GM12878 (cell line): ENCODE results near the gene FAM241A. TPM values are rescaled to one million over a fixed set of nuclear protein-coding genes. Genes with fewer than 3 reads are reported as not detected.

Source experiments
- ATAC-seq: fragments of 200-7000 bp; cut with Tn5 transposase; 3 replicates; pipeline ENCODE4 v1.9.1; 2020; ENCODE audit warnings: mild to moderate bottlenecking, moderate library complexity
- BruUV-seq: library from RNA; stranded (reverse); fragments of 400-500 nt; replicated peaks from 2 replicates; lab custom pipeline; 2021; lab: Mats Ljungman, UMichigan
- CTCF ChIA-PET: fragments of 300-600 bp; sonication (Branson Sonifier 250); formaldehyde crosslinking; extraction: SDS; loops from one replicate; lab custom pipeline; 2021; ENCODE audit warnings: inconsistent platforms; lab: Yijun Ruan, JAX
- POLR2A ChIA-PET: fragments of 350-600 bp; formaldehyde crosslinking; extraction: SDS; loops from one replicate; lab custom pipeline; 2021; ENCODE audit warnings: inconsistent platforms; lab: Charles Lee
- RAD21 ChIA-PET: fragments of 300-600 bp; sonication (Branson Sonifier 250); formaldehyde crosslinking; loops from one replicate; lab custom pipeline; 2023; ENCODE audit warnings: antibody characterized with exemption; ENCODE audit not compliant: unreplicated experiment; lab: Charles Lee
- SMC1A ChIA-PET: fragments of 300-600 bp; sonication (Branson Sonifier 250); formaldehyde crosslinking; loops from one replicate; lab custom pipeline; 2023; ENCODE audit not compliant: unreplicated experiment, uncharacterized antibody; lab: Charles Lee
- DNase-seq: peaks from one replicate; pipeline ENCODE4 v3.0.0-alpha.2; 2011; ENCODE audit warnings: low read depth, low spot score
- FAIRE-seq: peaks from 3 replicates; lab custom pipeline; 2011; peaks lifted over from hg19 to GRCh38; lab: Jason Lieb, UNC
- H2AFZ ChIP-seq: 2 replicates; pipeline ENCODE4 v1.6.0; 2011; ENCODE audit warnings: low read depth, low read length, control low read depth; ENCODE audit not compliant: control insufficient read depth
- H3K27ac ChIP-seq: 2 replicates; pipeline ENCODE4 v1.5.1; 2011; ENCODE audit warnings: control low read depth; ENCODE audit not compliant: control insufficient read depth, insufficient read depth
- H3K27me3 ChIP-seq, 2 experiments: replicated peaks in 1 of 2; 2 replicates each; pipeline versions ENCODE4 v1.6.0 to v1.6.1; 2011; ENCODE audit warnings: low read length in 1 of 2; ENCODE audit not compliant: control insufficient read depth in 2 of 2, insufficient read depth in 2 of 2
- H3K36me3 ChIP-seq, 2 experiments: 2 replicates each; pipeline ENCODE4 v1.5.1; 2011; ENCODE audit warnings: low read length in 1 of 2; ENCODE audit not compliant: control insufficient read depth in 2 of 2, insufficient read depth in 2 of 2
- H3K4me1 ChIP-seq: 2 replicates; pipeline ENCODE4 v1.6.1; 2011; ENCODE audit warnings: mild to moderate bottlenecking, low read length, moderate library complexity, mixed read lengths; ENCODE audit not compliant: control insufficient read depth, insufficient read depth
- H3K4me2 ChIP-seq: 2 replicates; pipeline ENCODE4 v1.6.0; 2011; ENCODE audit warnings: control low read depth; ENCODE audit not compliant: control insufficient read depth, insufficient read depth
- H3K4me3 ChIP-seq: fragments of 200-600 bp; sonication (generic); 2 replicates; pipeline ENCODE4 v1.5.1; 2016
- H3K79me2 ChIP-seq: 2 replicates; pipeline ENCODE4 v1.6.0; 2011; ENCODE audit warnings: low read length; ENCODE audit not compliant: control insufficient read depth, insufficient read depth
- H3K9ac ChIP-seq: 2 replicates; pipeline ENCODE4 v1.8.0; 2011; ENCODE audit warnings: low read length, control low read depth, mixed read lengths; ENCODE audit not compliant: control insufficient read depth, insufficient read depth
- H3K9me3 ChIP-seq: replicated peaks from 3 replicates; pipeline ENCODE4 v1.5.1; 2011; ENCODE audit warnings: mild to moderate bottlenecking, low read length; ENCODE audit not compliant: control insufficient read depth, insufficient read depth
- H4K20me1 ChIP-seq: 2 replicates; pipeline ENCODE4 v1.6.0; 2011; ENCODE audit not compliant: control insufficient read depth, insufficient read depth
- ATF7 ChIP-seq: fragments of 450-650 bp; IDR thresholded peaks from 2 replicates; pipeline ENCODE4 v1.6.1; 2016; ENCODE audit warnings: low read depth, mild to moderate bottlenecking
- BMI1 ChIP-seq: fragments of 450-650 bp; IDR thresholded peaks from 2 replicates; pipeline ENCODE4 v1.6.1; 2016; ENCODE audit warnings: mild to moderate bottlenecking, moderate library complexity, borderline replicate concordance
- E2F4 ChIP-seq: IDR thresholded peaks from 2 replicates; pipeline ENCODE4 v1.6.1; 2012; ENCODE audit warnings: low read depth, low read length, improper control_type of control experiment
- ESRRA ChIP-seq: IDR thresholded peaks from 2 replicates; pipeline ENCODE4 v1.6.1; 2012; ENCODE audit warnings: mild to moderate bottlenecking, low read length, improper control_type of control experiment
- HDAC6 ChIP-seq: fragments of 200-600 bp; sonication (generic); IDR thresholded peaks from one replicate; pipeline ENCODE4 v1.8.0; 2017; ENCODE audit warnings: antibody characterized with exemption; ENCODE audit not compliant: unreplicated experiment
- IRF5 ChIP-seq: fragments of 450-650 bp; IDR thresholded peaks from 2 replicates; pipeline ENCODE4 v1.6.1; 2017; ENCODE audit warnings: borderline replicate concordance
- JUND ChIP-seq: IDR thresholded peaks from 2 replicates; pipeline ENCODE4 v1.6.1; 2012; ENCODE audit warnings: low read depth, mild to moderate bottlenecking, low read length, improper control_type of control experiment, moderate library complexity
- MXI1 ChIP-seq: fragments of 150-350 bp; IDR thresholded peaks from 2 replicates; pipeline ENCODE4 v1.6.1; 2011; ENCODE audit warnings: low read depth, mild to moderate bottlenecking, inconsistent platforms, low read length, improper control_type of control experiment
- NFYB ChIP-seq: IDR thresholded peaks from 2 replicates; pipeline ENCODE4 v1.6.1; 2011; ENCODE audit warnings: low read depth, mild to moderate bottlenecking, low read length, improper control_type of control experiment, moderate library complexity; ENCODE audit not compliant: insufficient read depth
- RUNX3 ChIP-seq: IDR thresholded peaks from 2 replicates; pipeline ENCODE4 v1.6.1; 2012; ENCODE audit warnings: low read length, inconsistent platforms
- SMAD1 ChIP-seq: fragments of 450-650 bp; IDR thresholded peaks from 2 replicates; pipeline ENCODE4 v1.6.1; 2018; ENCODE audit warnings: mild to moderate bottlenecking, low read depth; ENCODE audit not compliant: partially characterized antibody
- SMAD5 ChIP-seq: IDR thresholded peaks from 2 replicates; pipeline ENCODE4 v1.6.1; 2016; ENCODE audit warnings: antibody characterized with exemption, low read depth
- ZNF274 ChIP-seq: IDR thresholded peaks from one replicate; pipeline ENCODE4 v1.8.0; 2011; ENCODE audit not compliant: insufficient read length, insufficient read depth
- WGBS: methylation state at CpG from one replicate; pipeline ENCODE4 v1.1.6; 2016; ENCODE audit warnings: low lambda C conversion rate; ENCODE audit not compliant: insufficient replicate concordance, insufficient coverage; ENCODE audit errors: missing lambda C conversion rate; 5-methylcytosine and 5-hydroxymethylcytosine counted together
- in situ Hi-C: fragments of 300-500 bp; cut with MboI; formaldehyde crosslinking; loops from 9 replicates; pipeline ENCODE4 v1.14.3; 2018; ENCODE audit warnings: mixed read lengths
- intact Hi-C: fragments of 100-400 bp; cut with micrococcal nuclease; formaldehyde crosslinking; loops from one replicate; pipeline ENCODE4 v1.14.2; 2022; ENCODE audit not compliant: unreplicated experiment
- polyA plus RNA-seq, 11 experiments: library from polyadenylated mRNA; depleted of rRNA in 4 of 11; unstranded in 6 of 11; stranded (reverse) in 5 of 11; fragments of >200 nt; fragmentation: Nextera tagmentation in 4 of 11; fragmentation: Illumina TruSeq in 1 of 11; extraction: Ambion mirVana in 4 of 11; extraction: Trizol in 1 of 11; gene quantifications; 1 replicate in 1 of 11; 2 replicates in 10 of 11; pipeline versions ENCODE4 v1.2.1 to v1.2.3, GENCODE V29; 2011 to 2016; ENCODE audit warnings: inconsistent platforms in 2 of 11, missing spikeins in 2 of 11, low read depth in 1 of 11
- total RNA-seq, 4 experiments: library from RNA; depleted of rRNA in 3 of 4; stranded (reverse); fragments of >200 nt in 3 of 4; fragmentation: Illumina TruSeq in 1 of 4; extraction: Trizol in 1 of 4; gene quantifications; 2 replicates each; pipeline versions ENCODE4 v1.2.1 to v1.2.3, GENCODE V29; 2013 to 2021
- TF ChIP-seq, protein P1 (sequence below): IDR thresholded peaks from 2 replicates; pipeline ENCODE4 v1.6.1; 2012; ENCODE audit warnings: improper control_type of control experiment, low read depth, low read length; ENCODE audit not compliant: insufficient replicate concordance

FAM241A gene
- total and polyA plus RNA-seq, 10 of the 15 experiments (the other 5 are each of a cell fraction or from before 2014, with no cell fraction given): 0.20 to 7.5 (median 2.4) TPM

DNA sequence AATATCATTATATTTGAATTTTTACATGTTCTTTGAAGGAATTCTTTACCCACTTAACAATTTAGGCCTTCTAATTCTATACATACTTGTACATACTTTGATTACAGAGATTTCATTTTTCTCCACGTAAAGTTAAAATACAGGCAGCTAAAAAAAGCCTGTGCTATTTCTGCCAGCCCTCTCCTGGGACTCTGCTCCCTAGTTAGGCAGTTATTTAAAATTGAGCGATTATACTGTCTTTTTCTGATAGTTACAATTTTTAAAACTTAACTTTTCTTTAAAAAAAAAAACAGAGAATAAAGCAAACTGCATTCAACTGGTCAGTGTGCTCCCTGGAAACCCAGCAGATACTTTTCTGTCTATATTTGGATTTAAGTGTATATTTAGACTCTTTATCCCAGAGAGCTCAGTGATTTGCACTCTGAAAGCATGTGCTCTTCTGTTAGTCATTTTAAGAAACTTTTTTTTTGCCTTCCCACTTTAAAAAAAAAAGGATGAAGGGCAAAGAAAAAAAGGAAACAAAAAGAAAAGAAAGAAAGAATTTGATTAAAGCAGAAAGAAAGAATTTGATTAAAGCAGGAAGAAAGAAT is 18.1 kb upstream of the FAM241A start (continued):
- TF ChIP-seq E2F4: no peak

GRCh38 chr4:112127803-112128202 is 17.5 kb upstream of the FAM241A start:
- peak; percentile 57 for FAIRE-seq
- H4K20me1 ChIP-seq: no peaks in the 10 kb centered on the region
- H3K4me3 ChIP-seq: no peak overlapping the region
- H3K27me3 ChIP-seq: no peaks in the 10 kb centered on the region; a peak in 1 of 4 replicates
- H3K4me2 ChIP-seq: no peak overlapping the region
- ChIA-PET RAD21 (no interaction called here), SMC1A (no interaction called here), CTCF (no interaction called here), POLR2A (no interaction called here)
- no peaks in the 10 kb centered on the region for H3K9me3 ChIP-seq
- BruUV-seq: no TSS peak
- DNase-seq: no peak
- H3K36me3 ChIP-seq: no peaks in the 10 kb centered on the region
- intact Hi-C loops: no loop called here
- in situ Hi-C loops: no loop called here
- 30% methylated on average over 3 of the region's 3 CpGs for WGBS
- H3K27ac ChIP-seq: no peak overlapping the region
- ATAC-seq: no peak
- H2AFZ ChIP-seq: no peak overlapping the region
- H3K4me1 ChIP-seq: no peaks in the 10 kb centered on the region; the same call in 1 of the 2 replicates
- TF ChIP-seq IRF5 (no peak), NFYB (no peak), RUNX3 (no peak), HDAC6 (no peak), ATF7 (no peak), MXI1 (no peak), ZNF274 (no peak), SMAD5 (no peak), BMI1 (no peak), SMAD1 (no peak), ESRRA (no peak), JUND (no peak)
- TF ChIP-seq, protein P1, sequence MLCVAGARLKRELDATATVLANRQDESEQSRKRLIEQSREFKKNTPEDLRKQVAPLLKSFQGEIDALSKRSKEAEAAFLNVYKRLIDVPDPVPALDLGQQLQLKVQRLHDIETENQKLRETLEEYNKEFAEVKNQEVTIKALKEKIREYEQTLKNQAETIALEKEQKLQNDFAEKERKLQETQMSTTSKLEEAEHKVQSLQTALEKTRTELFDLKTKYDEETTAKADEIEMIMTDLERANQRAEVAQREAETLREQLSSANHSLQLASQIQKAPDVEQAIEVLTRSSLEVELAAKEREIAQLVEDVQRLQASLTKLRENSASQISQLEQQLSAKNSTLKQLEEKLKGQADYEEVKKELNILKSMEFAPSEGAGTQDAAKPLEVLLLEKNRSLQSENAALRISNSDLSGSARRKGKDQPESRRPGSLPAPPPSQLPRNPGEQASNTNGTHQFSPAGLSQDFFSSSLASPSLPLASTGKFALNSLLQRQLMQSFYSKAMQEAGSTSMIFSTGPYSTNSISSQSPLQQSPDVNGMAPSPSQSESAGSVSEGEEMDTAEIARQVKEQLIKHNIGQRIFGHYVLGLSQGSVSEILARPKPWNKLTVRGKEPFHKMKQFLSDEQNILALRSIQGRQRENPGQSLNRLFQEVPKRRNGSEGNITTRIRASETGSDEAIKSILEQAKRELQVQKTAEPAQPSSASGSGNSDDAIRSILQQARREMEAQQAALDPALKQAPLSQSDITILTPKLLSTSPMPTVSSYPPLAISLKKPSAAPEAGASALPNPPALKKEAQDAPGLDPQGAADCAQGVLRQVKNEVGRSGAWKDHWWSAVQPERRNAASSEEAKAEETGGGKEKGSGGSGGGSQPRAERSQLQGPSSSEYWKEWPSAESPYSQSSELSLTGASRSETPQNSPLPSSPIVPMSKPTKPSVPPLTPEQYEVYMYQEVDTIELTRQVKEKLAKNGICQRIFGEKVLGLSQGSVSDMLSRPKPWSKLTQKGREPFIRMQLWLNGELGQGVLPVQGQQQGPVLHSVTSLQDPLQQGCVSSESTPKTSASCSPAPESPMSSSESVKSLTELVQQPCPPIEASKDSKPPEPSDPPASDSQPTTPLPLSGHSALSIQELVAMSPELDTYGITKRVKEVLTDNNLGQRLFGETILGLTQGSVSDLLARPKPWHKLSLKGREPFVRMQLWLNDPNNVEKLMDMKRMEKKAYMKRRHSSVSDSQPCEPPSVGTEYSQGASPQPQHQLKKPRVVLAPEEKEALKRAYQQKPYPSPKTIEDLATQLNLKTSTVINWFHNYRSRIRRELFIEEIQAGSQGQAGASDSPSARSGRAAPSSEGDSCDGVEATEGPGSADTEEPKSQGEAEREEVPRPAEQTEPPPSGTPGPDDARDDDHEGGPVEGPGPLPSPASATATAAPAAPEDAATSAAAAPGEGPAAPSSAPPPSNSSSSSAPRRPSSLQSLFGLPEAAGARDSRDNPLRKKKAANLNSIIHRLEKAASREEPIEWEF: no peak
- H3K9ac ChIP-seq: no peak overlapping the region
- H3K79me2 ChIP-seq: no peaks in the 10 kb centered on the region
